T-helper 1 cell treated with Interleukin-12 subunit alpha and Interleukin-12 subunit beta and Interleukin-4 antibody, amounts not matched to agents 30 ng/mL and 1 ng/mL, for 36 hours (primary cell): ENCODE results near the gene COX19. TPM values are rescaled to one million over a fixed set of nuclear protein-coding genes. Genes with fewer than 3 reads are reported as not detected.
"Not testable (repeated sequence)": the region's sequence is repeated elsewhere in the genome, so short reads cannot be mapped to it uniquely, and the experiment has no call there.

Source experiments
- intact Hi-C: fragments of 100-400 bp; cut with micrococcal nuclease; formaldehyde crosslinking; loops from one replicate; pipeline ENCODE4 v1.15.1; 2024
- total RNA-seq: library from RNA; stranded (reverse); gene quantifications from 2 replicates; pipeline ENCODE4 v1.2.3, GENCODE V29; 2022

COX19 gene
- total RNA-seq, 1 donor from 2014 or later: 18.9 TPM

DNA sequence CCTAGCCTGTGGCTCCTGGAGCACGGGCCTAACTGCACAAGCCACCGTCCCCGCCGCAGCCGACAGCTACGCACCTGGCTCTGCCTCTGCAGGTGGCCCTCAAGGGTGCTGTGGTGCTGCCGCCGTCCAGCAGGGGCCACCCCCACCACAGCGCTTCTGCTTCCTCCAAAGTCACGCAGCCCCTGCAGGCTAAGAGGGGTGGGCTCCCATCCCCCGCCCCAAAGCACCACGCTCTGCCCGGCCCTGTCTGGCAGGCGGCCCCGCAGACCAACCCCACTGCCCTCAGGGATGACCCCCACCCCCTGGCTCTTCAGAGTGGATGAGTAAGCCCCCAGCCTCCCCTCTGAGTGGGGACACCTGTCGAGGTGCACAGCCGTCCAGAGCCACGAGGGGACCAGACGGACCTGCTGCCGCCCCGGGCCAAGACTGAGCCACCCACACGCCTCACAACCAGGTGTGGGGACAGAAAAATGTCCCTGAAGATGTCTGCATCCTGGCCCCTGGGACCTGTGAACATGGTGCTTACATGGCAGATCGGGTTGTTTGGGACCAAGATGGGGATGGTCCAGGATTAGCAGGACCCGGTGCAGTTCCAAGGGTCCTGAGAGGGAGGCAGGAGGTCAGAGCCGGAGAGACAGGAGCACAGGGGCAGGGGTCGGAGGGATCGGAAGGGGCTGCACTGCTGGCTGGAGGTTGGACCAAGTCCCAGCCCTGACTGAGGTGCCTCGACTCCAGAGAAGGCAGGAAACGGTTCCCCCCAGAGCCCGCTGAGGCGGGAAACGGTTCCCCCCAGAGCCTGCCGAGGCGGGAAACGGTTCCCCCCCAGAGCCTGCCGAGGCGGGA is 11.9 kb downstream of the COX19 start:
- intact Hi-C loops: no loop called here

DNA sequence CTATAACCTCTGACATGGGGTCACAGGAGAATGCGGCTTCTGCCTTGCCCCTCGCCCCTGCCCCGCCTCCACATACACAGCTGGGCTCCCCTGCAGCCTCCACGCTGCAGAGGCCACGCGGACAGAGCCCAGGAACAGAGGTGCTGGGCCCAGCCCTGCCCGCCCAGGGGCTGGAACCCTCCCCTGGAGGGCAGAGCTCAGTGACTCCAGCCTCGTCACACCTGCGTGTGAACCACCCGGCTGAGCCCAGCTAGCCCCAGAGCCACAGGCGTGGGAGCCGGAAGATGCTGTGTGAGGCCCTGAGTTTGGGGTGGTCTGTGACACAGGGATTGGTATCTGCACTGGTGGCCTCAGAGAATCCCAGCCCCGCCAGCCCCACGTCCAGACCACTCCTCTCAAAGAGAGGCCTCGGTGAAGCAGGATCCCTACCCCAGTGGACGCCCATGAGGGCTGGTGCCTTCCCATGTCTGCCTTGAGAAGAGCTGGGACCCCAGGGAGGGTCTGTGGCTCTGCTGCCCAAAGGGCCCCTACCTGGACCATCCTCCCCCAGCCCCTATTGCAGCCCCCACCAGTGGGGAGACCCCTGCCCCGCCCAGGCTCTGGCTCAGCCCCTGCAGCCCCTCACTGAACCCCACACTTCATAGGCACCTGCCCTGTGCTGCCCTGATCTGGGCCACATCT is 12.8 kb downstream of the COX19 start:
- intact Hi-C loops: no loop called here

DNA sequence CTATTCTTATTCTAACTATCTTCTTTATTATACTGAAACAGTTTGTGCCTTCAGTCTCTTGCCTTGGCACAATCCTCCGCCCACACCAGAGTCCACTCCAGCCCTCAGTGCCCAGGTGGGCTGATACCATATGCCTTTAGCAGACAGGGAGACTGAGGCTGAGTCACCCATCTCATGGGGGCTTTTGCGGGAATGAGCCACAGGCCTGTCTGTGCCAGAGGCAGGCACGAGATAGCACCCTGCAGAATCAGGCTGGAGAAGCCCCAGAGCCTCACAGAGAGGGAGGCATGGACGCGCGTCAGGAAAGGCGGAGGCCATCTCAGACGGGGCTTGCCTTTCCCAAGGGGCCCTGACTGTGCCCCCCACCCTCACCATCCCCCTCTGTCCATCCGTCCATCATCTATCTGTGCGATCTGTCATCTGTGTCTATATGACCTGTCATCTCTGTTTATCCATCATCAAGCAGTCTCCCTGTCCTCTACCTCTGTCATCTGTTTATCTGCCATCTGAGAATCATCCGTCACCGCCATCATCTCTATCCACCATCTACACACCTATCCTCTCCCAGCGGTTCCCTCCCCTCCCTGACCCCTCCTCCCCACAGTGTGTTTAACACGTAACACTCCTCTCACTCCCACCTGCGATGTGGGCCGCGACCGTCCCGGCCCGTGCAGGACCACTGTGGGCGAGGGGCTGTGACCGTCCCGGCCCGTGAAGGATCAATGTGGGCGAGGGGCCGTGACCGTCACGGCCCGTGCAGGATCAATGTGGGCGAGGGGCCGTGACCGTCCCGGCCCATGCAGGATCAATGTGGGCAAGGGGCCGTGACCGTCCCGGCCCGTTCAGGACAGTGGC is 13.6 kb downstream of the COX19 start:
- intact Hi-C loops: no loop called here

- intact Hi-C loops: not testable (repeated sequence)
Observed at GRCh38 chr7:960972-961371, 14.4 kb downstream of the COX19 start.

GRCh38 chr7:960269-960871 is 15.0 kb downstream of the COX19 start:
- intact Hi-C loops: no loop called here

- intact Hi-C loops: not testable (repeated sequence)
Observed at GRCh38 chr7:959740-960139, 15.6 kb downstream of the COX19 start.

DNA sequence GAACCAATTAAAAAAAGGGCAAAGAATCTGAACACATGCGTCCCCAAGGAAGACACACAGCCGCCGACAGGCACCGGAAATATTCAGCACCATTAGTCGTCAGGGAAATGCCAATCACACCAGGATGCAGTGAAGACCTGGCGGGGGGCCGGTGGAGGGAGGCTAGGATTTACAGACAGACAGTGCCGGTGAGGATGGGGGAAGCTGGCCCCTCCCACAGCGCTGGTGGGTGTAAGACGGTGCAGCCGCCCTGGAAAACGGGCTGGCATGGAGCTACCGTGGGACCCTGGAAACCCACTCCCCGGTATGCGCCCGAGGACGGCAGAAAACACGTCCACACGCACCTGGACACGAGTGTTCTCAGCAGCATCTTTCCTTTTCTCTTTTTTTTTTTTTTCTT is 16.1 kb downstream of the COX19 start:
- intact Hi-C loops: no loop called here

GRCh38 chr7:958221-959200 is 16.8 kb downstream of the COX19 start:
- intact Hi-C loops: no loop called here

DNA sequence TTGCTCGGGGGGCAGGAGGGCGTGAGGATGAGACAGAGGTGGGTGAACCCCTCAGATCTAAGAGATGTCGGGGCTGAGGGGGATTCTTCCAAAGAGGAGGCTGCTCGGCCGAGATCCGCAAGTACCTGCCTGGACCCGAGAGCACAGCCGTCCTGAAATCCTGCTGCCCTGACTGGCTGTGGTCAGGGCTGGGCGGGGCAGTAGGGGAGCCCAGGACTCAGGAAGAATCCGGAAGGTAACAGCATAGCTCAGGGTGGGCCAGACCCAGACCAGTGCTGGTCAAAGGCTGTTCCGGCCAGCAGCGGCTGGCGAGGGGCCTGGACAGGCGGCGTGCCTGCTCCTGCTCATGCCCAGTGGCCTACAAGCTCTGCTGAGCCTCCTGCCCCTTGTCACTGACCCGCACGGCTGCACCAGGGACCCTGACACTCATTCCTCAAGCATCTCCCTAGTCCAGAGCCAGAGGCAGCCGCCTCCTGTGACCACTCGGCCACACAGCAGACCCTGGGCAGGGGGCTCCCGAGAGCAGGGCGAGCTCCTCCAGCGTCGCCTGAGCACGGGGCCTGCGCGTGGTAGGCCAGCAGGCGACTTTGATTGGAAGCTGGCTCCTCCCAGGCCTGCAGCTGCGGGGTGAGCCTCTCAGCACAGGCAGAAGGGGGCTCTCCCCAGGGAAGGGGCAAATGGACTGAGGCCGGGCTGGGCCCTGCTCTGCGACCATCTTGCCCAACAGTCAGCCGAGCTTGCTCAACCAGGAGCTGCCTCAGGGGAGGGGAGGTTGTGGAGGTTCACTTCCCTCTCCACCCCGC is 17.7 kb downstream of the COX19 start:
- intact Hi-C loops: no loop called here

DNA sequence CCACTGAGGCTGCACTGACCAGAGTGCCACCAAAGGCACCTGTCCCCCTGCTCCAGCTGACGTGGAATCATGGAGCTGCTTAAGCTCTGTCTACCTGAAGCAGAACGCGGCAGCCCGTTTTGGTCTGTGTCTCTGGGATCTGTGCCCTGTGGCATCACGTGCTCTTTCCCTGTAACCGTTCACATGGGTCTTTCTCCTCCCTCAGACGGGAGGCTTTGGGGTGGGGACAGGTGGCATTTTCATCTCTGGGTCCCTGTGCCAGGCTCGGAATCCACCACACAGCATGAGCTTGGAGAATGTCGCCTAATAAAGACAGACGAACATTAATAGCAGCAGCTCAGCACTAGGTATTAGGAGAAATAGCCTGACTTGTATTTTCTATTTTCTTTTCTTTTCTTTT is 19.3 kb downstream of the COX19 start:
- intact Hi-C loops: no loop called here

DNA sequence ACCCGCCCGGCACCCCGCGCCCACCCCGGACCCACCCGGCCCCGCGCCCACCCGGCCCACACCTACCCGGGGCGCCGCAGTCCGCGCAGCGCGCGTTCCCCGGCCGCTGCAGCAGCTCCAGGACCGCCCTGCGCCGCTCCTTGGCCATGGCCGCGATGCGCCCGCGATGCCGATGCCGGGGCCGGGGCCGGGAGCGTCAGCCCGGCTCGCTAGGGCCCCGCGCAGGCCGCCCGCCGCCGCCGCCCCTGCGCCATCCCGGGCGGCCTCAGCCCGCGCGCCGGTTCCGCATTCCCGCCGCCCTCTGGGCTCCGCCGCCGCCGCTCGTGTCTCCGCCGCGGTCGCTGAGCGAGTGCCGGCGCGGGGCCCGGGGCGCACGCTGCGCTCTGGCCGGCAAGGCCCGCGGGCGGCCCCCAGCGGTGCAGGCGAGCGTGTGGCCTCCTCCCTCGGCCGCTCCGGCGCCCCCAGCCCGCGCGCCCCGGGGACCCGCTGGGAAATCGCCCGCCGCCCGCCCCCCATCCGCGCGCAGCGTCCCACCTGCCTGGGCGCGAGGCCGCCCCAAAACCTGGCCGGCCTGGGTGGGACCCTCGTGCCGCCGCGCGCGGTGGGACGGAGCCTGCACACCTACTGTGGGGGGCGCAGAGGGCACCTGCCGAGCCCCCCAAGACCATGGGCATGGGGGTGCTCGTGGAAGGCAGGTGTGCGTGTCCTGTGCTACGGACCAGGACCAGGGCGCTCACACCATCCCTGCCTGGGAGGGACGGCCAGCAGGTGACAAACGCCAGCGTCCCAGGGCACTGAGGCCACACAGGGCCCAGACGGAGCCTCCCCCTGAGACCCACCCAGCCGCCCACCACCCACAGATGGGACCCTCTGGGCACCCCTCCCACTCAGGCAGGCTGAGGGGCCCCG is 20.8 kb downstream of the COX19 start, which contains the start of gene ADAP1:
Gene ADAP1 (minus strand): TSS at position 351 of the 909 bp plus-strand sequence. CDS start 203 bp downstream, at position 148.
- intact Hi-C loops: loop anchor here (1.0 to 2.0 kb wide), 4 partner anchors 32 to 168 kb away; partner anchors contain the start of gene GET4

DNA sequence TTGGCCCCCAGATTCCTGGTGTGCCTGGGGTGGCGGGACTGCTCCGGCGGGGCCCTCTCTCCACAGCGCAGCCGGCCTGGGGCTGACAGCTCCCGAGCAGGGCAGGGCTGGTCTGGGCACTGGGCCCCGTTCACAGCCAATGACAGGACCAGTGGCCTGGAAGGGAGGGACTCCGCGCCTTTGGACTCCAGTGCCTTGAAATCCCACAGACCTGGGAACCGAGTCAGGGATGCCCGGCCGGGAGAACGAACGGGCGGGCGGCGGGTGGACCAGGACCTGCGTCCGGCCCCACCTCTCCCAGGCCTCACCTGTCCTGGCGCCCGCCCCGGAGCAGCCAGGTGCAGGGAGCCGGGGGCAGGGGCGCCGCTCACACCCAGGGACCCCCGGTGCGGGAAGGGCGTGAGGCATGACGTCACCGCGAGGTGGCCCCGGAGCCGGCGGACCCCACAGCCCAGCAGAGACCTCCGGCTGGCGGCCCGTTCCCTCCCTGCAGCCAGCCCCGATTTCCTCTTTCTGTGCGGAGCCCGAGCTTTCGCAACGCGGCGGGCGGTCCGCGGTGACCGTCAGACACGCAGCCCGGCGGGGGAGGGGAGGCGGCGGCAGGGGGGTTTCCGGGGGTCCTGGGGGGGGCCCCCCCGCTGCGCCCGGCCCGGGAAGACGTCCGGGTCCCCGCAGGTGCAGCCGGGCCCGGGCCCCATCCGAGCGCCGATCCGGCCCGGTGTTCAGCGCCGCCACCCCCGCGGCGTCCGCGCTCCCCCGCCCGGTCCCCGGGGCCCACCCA is 21.6 kb downstream of the COX19 start:
- intact Hi-C loops: loop anchor here (1.0 to 2.0 kb wide), 3 partner anchors 31 to 167 kb away; partner anchors contain the start of gene GET4

- intact Hi-C loops: no loop called here
Observed at GRCh38 chr7:952548-953441, 22.6 kb downstream of the COX19 start.

DNA sequence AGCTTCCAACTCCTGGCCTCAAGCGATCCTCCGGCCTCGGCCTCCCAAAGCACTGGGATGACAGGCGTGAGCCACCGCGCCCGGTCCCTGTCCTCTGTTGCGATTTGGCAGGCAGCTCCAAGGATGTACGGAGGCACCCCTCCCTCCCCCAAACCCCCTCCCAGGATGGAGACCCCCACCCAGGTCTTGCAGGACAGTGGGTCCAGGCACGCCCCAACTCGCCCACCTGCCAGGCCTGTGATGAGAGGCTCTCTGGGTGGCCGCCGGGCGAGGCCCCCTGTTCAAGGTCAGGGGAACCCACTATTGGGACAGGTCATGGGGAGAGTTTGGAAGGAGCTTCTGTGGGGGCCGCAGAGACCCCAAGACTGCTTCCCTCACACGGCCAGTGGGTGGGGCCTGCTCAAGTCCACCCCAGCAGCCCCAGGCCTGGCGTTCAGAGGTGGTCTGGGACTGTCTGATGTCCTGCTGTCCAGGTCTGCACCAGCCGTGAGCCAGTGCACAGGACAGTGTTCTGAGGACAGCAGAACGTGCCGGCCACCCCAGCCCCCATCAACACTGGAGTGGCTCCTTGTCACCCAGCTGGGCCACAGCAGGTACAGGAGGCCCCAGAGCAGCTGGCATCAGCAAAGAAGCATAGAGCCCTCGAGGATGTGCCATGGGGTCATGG is 23.3 kb downstream of the COX19 start:
- intact Hi-C loops: no loop called here
